ENCODE measurements around the gene KIAA0930.

KIAA0930 gene

GRCh38 chr22:45196926-45197605 is 43.6 kb downstream of the KIAA0930 start:
- TF ChIP-seq CTCF (IDR thresholded peaks at IDR 0.05), result no peak

- no peak for TF ChIP-seq CTCF (IDR thresholded peaks at IDR 0.05)
These were observed 44.4 kb downstream of the KIAA0930 start for GRCh38 chr22:45196308-45196707.

GRCh38 chr22:45195616-45196015 is 45.1 kb downstream of the KIAA0930 start:
- no peak for TF ChIP-seq CTCF (IDR thresholded peaks at IDR 0.05)

GRCh38 chr22:45194686-45195085 is 46.0 kb downstream of the KIAA0930 start:
- no peak for TF ChIP-seq CTCF (IDR thresholded peaks at IDR 0.05)

GRCh38 chr22:45192701-45193187 is 48.0 kb downstream of the KIAA0930 start:
- TF ChIP-seq CTCF (IDR thresholded peaks at IDR 0.05), result no peak

GRCh38 chr22:45190202-45190872 is 50.4 kb downstream of the KIAA0930 start:
- TF ChIP-seq CTCF (IDR thresholded peaks at IDR 0.05), result no peak

- TF ChIP-seq CTCF (IDR thresholded peaks at IDR 0.05), result no peak
These were observed 51.9 kb downstream of the KIAA0930 start for GRCh38 chr22:45188779-45189178.
